Measurements from ENCODE around the gene DLG2. TPM values are rescaled to one million over a fixed set of nuclear protein-coding genes. Genes with fewer than 3 reads are reported as not detected.

DLG2 gene
- total RNA-seq, 4 donors from 2014 or later, result 1.3 to 4.7 (median 2.4) TPM

DNA sequence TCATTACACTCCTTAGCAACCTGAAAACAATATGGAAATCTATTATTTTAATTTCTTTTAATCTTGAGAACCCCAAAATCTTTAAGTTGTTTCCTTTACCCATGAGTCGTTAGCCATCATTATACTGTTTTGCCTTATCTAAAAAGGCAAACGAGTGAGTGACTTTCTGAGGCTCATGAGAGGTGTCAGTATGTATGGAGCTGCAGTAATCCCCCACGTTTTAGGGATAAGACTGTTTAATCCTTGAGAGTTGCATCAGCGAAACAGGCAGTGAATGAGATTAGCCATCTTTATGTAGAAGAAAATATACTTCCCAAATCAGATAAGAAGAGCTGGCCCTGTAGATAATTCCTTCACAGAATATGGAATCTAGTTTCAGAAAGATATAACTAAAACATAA is 1147.0 kb downstream of the DLG2 start:
- in situ Hi-C loops (cut with MboI; ENCODE audit: low sequenced_read_pairs in 4 of 4), result no loop called here
- no peaks in the 10 kb centered on the region for H3K9me3 ChIP-seq
- no peak for ATAC-seq

GRCh38 chr11:84476581-84476980 is 1150.6 kb downstream of the DLG2 start:
- DNase-seq (no peak), ATAC-seq (no peak)
- no peak for TF ChIP-seq CTCF (IDR thresholded peaks at IDR 0.05 in 4 of 5, conservative IDR thresholded peaks at IDR 0.05 in 1 of 5)
- no peak for TF ChIP-seq POLR2A (IDR thresholded peaks at IDR 0.05)
- H3K9me3 ChIP-seq, result no peaks in the 10 kb centered on the region
- no peaks in the 10 kb centered on the region for H3K27me3 ChIP-seq
- no peaks in the 10 kb centered on the region for H3K36me3 ChIP-seq
- intact Hi-C loops (cut with DNase I; ENCODE audit: low total_unique reads), result no loop called here
- in situ Hi-C loops (cut with MboI; ENCODE audit: low sequenced_read_pairs in 4 of 4), result no loop called here
- no peak overlapping the region for H3K4me3 ChIP-seq
- H3K27ac ChIP-seq, result no peak overlapping the region
- H3K4me1 ChIP-seq, result no peaks in the 10 kb centered on the region

More for the DNA sequence above, 1147.0 kb downstream of the DLG2 start:
- intact Hi-C loops (cut with DNase I; ENCODE audit: low total_unique reads), result no loop called here
- Histone ChIP-seq H3K4me1 (no peaks in the 10 kb centered on the region), H3K27me3 (no peaks in the 10 kb centered on the region), H3K4me3 (no peak overlapping the region), H3K27ac (no peak overlapping the region), H3K36me3 (no peaks in the 10 kb centered on the region)
- TF ChIP-seq CTCF (IDR thresholded peaks at IDR 0.05 in 4 of 5, conservative IDR thresholded peaks at IDR 0.05 in 1 of 5) (no peak), POLR2A (IDR thresholded peaks at IDR 0.05) (no peak)
- DNase-seq, result no peak

DNA sequence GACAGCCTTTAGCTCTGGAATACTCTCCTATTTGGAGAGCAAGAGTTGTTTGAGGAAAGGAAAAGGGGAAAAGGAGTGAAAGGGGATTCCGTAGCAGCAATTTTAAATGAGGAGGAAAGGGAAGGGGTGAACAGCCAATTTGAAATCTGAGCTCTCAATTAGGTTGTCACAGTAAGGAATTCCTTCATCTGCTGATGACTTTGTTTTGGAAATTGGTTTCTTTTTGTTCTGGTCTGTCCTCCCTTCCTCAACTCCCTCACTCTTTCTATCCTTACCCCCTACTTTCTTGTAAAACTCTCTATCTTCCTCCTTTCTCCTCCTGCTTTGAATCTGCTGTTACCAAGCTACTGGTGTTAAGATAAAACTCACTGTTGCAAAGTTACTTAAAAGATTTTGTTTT is 1155.6 kb downstream of the DLG2 start:
- TF ChIP-seq POLR2A (IDR thresholded peaks at IDR 0.05) (no peak), CTCF (IDR thresholded peaks at IDR 0.05 in 4 of 5, conservative IDR thresholded peaks at IDR 0.05 in 1 of 5) (no peak)
- in situ Hi-C loops (cut with MboI; ENCODE audit: low sequenced_read_pairs in 4 of 4), result no loop called here
- ATAC-seq (no peak), DNase-seq (no peak)
- no peak overlapping the region for H3K4me3 ChIP-seq
- intact Hi-C loops (cut with DNase I; ENCODE audit: low total_unique reads), result no loop called here
- no peak overlapping the region for H3K27ac ChIP-seq
- H3K4me1 ChIP-seq, result no peaks in the 10 kb centered on the region
- H3K27me3 ChIP-seq, result no peaks in the 10 kb centered on the region
- no peaks in the 10 kb centered on the region for H3K36me3 ChIP-seq
- H3K9me3 ChIP-seq, result no peaks in the 10 kb centered on the region

DNA sequence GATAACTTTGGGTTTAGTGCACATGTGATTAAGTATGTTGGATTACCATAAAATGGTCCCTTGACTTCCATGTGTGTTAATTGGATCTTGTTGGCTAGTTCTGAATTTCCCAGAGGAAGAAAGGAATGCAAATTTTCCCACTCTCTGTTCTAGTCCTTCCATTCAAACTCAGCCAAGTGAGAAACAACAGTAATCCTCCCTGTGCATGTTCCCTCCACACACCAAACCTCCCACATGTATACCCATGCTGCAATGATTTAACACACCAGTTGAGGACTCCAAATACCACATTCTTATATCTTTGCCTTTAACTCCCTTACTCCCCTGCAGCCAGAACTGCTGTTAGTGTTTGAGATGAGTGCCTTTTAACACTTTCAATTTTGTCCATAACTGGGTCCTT is 1158.9 kb downstream of the DLG2 start:
- TF ChIP-seq POLR2A (IDR thresholded peaks at IDR 0.05), result no peak
- TF ChIP-seq CTCF (IDR thresholded peaks at IDR 0.05 in 4 of 5, conservative IDR thresholded peaks at IDR 0.05 in 1 of 5), result no peak
- ATAC-seq, result no peak
- no peaks in the 10 kb centered on the region for H3K4me1 ChIP-seq

GRCh38 chr11:84465040-84465439 is 1162.1 kb downstream of the DLG2 start:
- ATAC-seq (no peak), DNase-seq (no peak)
- TF ChIP-seq POLR2A (IDR thresholded peaks at IDR 0.05) (no peak), CTCF (IDR thresholded peaks at IDR 0.05 in 4 of 5, conservative IDR thresholded peaks at IDR 0.05 in 1 of 5) (no peak)
- Histone ChIP-seq H3K27ac (no peak overlapping the region), H3K27me3 (no peaks in the 10 kb centered on the region), H3K36me3 (no peaks in the 10 kb centered on the region), H3K4me3 (no peak overlapping the region), H3K9me3 (no peaks in the 10 kb centered on the region), H3K4me1 (no peaks in the 10 kb centered on the region)
- intact Hi-C loops (cut with DNase I; ENCODE audit: low total_unique reads), result no loop called here
- in situ Hi-C loops (cut with MboI; ENCODE audit: low sequenced_read_pairs in 4 of 4), result no loop called here

More for the DNA sequence above, 1158.9 kb downstream of the DLG2 start:
- no peaks in the 10 kb centered on the region for H3K27me3 ChIP-seq
- H3K9me3 ChIP-seq, result no peaks in the 10 kb centered on the region
- DNase-seq, result no peak
- in situ Hi-C loops (cut with MboI; ENCODE audit: low sequenced_read_pairs in 4 of 4) (no loop called here), intact Hi-C loops (cut with DNase I; ENCODE audit: low total_unique reads) (no loop called here)
- H3K36me3 ChIP-seq, result no peaks in the 10 kb centered on the region
- no peak overlapping the region for H3K27ac ChIP-seq
- no peak overlapping the region for H3K4me3 ChIP-seq
